KBM-7 (cell line): ENCODE data around the gene SARM1.
A peak's percentile ranks its signal among the peaks of the same experiment; 100 is the strongest.
"Not testable (repeated sequence)": the region's sequence is repeated elsewhere in the genome, so short reads cannot be mapped to it uniquely, and the experiment has no call there.

ENCODE experiments used
- DNase-seq: peaks from one replicate; pipeline ENCODE4 v3.0.0-alpha.2; 2015
- in situ Hi-C: fragments of 300-500 bp; cut with MboI; formaldehyde crosslinking; loops from 2 replicates; pipeline ENCODE4 v1.14.3; 2020; ENCODE audit warnings: low sequenced_read_pairs, low pct_unique_long_range_greater_than_20kb, mixed read lengths

SARM1 gene

DNA sequence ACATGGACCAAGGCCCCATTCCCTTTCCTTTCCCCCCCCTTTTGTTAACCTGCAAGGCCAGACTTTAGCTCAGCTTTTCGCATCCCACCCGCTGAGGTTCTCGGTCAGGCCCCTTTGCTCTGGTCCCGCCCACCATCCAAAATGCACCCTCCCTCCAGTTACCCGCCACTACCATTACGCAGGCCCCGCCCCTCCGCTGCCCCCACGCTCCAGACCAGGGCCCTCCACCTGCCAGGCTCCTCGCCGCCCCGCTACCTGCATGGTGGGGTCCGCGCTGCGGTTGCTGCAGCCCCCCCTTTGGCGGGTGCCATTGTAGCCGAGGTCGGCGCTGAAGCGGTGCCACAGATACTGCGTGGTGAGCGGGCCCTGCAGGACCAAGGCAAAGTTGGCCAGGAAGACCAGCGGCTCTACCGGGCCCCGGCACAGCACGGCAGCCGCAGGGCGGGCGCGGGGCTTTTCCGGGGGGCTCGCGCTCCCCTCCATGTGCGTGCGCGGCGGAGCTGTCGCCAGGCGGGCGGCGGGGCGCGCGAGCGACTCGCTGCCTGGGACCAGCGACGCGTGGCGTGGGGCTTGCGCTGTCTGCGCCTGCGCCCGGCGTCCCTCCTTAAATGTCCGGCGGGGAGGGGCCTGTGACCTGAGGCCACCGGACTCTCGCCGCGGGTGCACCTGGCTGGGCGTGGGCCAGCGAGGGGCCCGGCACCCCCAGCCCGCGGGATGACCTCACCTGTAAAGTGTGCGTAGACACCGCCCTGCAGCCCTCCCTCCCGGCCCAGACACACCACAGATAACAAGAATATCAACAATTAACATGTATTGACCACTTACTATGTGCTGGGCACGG, 34.4 kb downstream of the SARM1 start, which contains the start of gene SLC46A1:
Gene SLC46A1 (minus strand): TSS at position 581 of the 841 bp plus-strand sequence. CDS start 98 bp downstream, at position 483.
- in situ Hi-C loops: no loop called here
- DNase-seq: peak; percentile 34

DNA sequence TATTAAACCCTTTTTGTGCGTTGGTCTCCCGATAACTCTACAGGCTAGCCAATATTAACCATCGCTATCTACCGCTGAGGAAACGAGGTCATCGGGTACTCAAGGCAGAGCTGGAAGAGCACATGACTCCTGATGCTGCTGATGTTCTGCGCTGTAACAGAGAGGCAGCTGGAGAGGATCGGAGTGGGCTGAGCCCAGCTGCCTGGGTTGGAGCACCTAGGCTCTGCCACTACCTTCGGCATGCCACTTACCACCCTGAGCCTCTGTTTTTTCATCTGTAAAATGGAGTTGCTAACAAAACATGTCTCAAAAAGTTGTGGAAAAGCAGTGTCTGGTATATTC, 35.0 kb downstream of the SARM1 start:
- in situ Hi-C loops: no loop called here
- no peak for DNase-seq

DNA sequence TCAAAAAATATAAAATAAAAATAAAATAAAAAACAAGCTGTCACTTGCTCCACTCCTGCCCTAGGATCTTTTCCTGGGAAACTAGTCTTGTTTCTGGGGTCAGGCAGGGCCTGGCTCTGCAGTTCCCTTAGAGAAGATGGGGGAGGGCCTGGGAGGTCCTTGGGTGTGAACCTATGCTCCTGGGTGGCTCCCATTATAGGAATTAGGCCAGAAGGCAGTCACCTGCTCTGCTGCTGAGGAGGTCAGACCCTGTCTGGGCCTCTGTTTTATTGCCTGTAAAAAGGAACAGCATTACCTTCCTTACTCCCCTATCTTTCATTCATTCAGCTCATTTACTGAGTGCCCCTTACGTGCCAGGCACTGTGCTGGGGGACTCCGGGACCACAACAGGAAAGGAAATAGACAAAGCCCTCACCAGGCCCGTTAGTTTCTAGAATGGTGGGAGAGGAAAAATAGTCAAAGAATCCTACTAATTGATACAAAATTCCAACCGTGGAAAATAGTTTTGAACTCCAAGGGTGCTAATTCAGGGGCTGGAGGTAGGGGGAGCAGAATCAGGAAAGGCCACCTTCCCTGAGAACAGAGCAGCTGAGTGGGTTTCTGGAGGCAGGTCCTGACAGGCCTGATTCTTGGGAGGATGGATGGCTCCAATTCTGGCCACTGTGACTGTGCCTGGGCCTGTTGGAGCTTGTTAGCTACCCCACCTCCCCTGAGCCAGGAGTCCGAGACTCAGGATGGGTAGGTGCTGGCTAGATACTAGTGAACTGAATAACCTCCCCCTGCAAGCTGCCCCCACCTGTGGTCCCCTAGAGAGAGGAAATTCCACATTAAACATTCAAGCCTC, 35.9 kb downstream of the SARM1 start:
- no peak for DNase-seq
- in situ Hi-C loops: no loop called here

DNA sequence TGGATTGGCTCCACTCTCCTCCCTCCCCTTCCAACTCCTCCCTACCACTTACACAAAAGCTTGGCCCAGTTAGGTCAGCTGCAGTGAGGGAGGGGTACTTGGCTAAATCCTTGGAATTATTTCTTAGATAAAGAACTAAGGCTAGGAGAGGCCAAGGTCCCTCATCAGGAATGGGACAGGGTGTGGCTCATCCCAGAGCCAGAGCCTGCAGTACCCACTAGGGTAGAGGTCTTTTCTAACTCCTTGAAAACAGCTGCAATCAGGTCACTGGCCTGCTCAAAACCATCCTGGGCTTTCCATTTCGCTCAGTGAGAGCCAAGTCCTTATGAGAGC, 36.4 kb downstream of the SARM1 start:
- in situ Hi-C loops: no loop called here
- DNase-seq: no peak

DNA sequence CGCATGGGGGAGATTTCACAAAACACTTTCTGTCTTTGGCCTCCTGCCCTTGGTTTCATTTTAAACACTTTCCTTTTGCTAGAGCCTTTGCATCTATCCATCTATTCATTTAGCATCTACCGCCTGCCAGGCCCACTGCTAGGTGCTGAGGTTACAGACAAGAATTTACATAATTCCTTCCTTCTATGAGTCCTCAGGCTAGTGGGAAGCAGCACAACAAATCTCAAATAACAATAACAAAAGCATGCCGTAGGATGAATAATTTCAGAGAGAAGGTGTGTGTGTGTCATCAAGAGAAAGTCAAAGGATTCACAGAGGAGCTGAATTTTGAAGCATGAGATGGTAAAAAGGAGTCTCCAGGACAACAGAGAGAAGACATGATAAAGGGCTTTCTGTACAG, 40.6 kb downstream of the SARM1 start:
- no peak for DNase-seq
- in situ Hi-C loops: no loop called here

DNA sequence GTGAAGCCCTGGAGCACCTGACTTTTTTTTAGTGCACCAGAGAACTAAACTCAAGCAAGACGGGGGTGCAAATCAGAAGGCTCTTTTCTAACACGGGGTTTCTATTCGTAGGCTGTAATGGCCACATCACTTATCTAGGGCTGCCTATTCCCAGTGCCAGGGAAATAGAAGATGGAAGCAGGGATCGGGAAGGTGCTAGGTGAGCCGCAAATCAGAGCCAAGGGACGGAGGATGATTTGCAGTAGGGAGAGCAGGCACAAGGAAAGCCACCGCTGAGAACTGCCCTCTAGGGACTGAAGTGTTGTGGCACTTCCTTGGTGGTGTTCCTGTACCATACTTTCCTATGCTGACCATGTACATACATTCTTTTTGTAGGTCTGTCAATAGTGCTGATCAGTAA, 42.3 kb downstream of the SARM1 start:
- in situ Hi-C loops: no loop called here
- no peak for DNase-seq

DNA sequence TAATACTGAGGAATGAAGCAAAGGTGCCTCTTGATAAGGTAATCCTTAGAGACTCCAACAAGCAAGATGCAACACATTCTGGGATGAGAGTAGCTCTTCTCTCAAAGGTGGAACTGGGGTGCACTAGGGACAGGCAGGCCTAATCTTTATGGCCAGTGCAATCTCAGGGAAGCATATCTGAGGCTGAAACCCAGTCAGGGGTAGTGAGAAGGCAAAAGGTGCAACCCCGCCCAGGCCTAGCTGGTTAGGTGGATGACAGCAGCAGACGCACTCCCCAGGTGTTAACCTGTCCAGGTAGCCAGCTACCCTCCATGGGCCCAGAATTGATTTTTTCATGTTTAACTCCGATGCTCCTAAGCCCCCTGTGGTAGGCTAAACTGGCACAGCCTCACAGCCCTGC, 44.4 kb downstream of the SARM1 start:
- in situ Hi-C loops: no loop called here

DNA sequence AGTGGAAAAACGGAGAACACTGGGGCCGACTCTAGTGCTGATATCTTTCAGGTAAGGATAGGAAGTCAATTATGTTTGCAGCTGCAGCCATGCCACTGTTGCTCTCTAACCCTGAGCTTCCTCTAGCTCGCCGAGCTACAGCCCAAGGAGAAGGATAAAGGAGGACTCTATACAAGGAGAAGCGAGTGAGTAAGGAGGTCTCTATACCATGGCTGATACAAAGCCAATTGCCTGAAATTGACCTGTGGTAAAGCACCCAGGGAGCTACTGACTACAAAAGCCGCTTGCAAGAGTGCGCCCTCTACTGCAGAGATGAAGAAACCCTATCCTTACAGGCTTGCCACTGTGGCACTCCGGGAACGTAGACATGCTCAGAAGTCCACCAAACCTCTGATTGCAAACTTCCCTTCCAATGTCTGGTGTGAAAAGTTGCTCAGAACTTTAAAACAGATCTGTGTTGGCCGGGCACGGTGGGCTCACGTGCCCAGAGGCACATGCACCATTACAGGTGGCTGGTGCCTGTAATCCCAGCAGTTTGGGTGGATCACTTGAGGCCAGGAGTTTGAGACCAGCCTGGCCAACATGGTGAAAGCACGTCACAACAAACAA, 45.3 kb downstream of the SARM1 start:
- in situ Hi-C loops: no loop called here
- peak; percentile 67 for DNase-seq

More for the DNA sequence above, 44.4 kb downstream of the SARM1 start:
- DNase-seq: no peak

DNA sequence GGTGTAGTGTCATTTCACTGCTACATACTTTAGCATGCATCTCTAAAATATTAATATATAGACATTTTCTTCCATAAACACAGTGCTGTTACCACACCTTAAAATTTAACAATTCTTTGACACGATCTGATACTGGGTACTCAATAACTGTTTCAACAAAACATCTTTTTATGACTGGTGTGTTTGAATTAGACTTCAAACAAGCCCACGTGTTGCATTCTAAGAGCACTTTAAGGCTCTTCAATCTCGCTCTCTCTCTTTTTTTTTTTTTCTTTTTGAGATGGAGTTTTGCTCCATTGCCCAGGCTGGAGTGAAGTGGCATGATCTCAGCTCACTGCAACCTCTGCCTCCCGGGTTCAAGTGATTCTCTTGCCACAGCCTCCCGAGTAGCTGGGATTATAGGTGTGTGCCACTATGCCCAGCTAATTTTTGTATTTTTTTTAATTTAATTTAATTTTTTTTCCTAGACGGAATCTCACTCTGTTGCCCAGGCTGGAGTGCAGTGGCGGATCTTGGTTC, 50.4 kb downstream of the SARM1 start:
- no peak for DNase-seq
- in situ Hi-C loops: no loop called here

DNA sequence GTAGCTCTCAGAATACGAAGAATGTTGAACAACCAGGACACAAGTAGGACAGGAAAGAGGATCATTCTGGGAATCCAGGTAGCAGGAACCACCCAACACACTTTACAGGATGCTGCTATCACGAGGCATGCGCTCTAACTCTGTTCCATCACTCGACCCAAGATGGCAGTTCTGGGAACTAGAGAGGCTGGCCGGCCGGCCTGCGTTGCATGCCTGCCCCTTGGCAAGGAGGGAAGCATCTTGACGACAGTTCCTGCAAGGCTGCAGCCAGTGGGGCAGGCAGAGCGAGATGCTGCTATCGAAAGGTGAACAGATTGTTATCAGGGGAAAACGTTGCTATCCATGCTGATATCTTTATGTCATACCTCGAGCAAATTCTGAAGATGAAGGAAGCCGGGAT, 53.7 kb downstream of the SARM1 start:
- in situ Hi-C loops: no loop called here
- DNase-seq: no peak

DNA sequence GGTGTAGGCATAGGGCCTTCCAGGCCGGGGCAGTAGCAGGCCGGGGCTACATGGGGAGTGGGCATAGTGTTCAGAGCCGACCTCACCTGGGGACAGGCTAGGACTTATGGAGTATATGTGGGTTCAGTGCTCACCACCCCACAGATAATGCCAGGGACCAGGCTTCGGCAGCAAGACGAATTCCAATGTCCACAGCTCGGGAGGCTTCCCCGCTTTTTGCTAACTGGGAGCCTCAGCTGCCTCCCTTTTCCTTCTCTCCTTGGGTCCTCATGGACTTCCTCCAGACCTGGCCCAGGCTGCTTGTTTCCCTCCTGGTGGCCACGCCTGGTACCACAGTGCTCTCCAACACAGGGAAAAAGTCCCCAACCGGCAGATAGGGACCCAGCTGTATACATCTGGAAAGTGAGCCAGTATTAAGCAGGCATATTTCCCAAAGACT, 54.6 kb downstream of the SARM1 start:
- DNase-seq: peak; percentile 27
- in situ Hi-C loops: no loop called here

DNA sequence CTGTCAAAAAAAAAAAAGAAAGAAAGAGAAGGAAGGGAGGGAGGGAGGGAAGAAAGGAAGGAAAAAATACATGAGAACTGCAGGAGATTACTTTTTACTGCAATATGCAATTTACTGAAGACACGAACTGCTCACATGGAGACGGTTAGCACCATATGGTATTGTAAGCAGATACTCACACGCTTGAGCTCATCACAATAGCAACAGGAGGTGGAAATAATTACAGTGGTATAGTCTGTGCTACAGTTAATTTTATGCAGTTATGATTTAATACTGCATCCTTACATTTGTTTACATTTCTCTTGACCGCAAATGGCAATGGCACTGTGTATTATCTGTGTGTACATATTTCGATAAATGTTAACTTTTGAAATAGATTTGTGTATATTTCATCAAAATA, 55.9 kb downstream of the SARM1 start:
- in situ Hi-C loops: no loop called here
- DNase-seq: no peak

DNA sequence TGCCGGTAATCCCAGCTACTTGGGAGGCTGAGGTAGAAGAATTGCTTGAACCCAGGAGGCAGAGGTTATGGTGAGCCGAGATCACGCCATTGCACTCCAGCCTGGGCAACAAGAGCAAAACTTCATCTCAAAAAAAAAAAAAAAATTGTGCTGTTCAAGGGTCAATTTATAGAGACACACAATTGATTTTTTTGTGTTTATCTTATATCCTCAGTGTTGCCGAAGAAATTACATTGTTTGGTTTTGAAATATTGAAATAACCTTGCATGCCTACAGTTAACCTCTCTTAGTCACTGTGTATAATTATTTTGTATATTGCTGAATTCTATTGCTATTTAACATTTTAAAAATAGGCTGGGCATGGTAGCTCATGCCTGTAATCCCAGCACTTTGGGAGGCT, 56.5 kb downstream of the SARM1 start:
- DNase-seq, in situ Hi-C loops: not testable (repeated sequence)

DNA sequence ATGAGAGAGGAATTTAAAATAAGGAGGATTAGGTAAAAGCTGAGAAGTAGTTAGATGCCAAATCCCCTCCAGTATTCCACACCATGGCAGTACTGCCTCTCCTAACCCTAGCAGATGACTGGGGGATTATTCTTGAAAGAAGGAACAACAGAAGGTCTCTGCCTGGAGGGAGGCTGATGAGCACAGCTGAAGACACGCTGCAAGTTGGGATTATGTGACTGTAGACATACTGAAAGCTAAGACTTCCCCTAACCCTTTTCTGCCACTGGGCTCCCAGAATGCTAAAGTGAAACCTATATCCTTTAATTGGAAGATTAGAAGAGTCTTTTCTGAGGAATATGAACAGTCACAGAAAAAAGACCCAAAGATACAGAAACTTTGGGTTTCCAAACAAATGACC, 62.2 kb downstream of the SARM1 start:
- in situ Hi-C loops: no loop called here
- DNase-seq: no peak

DNA sequence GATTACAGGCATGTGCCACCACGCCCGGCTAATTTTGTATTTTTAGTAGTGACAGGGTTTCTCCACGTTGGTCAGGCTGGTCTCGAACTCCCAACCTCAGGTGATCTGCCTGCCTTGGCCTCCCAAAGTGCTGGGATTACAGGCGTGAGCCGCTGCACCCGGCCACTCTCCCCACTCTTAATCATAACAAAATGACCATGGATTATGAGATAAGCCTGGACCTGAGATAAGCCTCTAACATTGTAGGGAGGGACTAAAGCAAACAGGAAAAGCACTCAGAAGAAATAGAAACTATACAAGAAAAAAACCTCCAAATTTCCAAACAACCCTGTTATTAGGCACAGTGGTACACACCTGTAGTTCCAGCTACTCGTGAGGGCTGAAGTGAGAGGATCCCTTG, 62.8 kb downstream of the SARM1 start:
- in situ Hi-C loops, DNase-seq: not testable (repeated sequence)

DNA sequence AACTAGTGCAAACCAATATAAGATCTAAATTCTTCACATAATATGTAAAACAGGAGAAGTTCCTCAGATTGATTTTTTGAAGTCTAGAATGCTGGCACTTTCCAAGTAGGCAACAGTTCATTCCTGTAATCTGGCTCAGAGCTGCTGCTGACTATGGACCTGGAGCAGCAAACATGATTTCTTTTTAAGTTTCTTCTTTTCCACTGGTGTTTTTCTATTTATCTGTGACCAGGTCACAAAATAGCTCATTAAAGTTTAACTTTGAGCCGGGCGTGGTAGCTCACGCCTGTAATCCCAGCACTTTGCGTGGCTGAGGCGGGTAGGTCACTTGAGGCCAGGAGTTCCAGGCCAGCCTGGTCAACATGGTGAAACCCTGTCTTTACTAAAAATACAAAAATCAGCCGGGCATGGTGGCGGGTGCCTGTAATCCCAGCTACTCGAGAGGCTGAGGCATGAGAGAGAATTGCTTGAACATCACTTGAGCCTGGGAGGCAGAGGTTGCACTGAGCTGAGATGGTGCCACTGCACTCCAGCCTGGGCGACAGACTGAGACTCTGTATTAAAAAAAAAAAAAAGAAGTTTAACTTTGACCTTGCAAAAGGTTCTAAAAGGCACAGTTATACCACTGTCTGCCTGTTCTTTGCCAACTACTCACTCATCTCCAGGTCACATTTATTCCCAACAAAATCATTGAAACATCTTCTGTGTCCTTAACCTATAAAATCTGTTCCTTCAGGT, 72.6 kb downstream of the SARM1 start:
- in situ Hi-C loops: no loop called here
- DNase-seq: no peak

DNA sequence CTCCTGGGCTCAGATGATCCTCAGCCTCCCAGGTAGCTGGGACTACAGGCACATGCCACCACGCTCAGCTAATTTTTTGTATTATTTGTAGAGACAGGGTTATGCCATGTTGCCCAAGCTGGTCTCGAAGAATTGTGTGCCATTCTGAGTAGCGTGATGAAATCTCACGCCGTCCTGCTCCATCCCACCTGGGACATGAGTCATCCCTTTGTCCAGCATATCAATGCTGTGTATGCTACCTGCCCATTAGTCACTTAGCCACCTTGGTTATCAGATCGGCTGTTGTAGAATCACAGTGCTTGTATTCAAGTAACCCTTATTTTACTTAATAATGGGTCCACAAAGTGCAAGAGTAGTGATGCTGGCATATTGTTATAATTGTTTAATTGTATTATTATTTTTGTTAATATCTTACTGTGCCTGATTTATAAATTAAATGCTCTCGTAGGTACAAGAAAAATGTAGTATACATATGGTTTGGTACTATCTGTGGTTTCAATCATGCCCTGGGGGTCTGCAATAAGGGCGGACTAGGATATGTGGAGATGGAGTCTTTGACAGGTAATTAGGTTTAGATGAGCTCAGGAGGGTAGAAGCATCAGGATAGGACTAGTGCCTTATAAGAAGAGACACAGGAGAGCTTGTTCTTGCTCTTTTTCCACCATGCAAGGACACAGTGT, 75.4 kb downstream of the SARM1 start:
- no peak for DNase-seq
- in situ Hi-C loops: no loop called here

DNA sequence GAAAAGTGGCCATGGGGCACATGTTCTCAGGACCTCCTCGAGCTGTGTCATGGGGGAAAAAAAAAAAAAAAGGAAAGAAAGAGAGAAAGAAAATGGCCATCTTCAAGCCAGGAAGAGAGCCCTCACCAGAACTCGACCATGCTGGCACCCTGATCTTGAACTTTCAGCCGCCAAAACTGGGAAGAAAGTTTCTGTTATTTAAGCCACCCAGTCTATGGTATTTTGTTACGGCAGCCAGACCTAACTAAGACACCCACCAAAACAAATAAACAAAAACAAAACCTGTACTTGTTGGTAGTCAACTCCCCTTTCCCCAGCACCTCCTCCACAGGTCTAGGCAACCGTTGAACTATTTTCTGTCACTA, 75.9 kb downstream of the SARM1 start:
- no peak for DNase-seq
- in situ Hi-C loops: no loop called here

DNA sequence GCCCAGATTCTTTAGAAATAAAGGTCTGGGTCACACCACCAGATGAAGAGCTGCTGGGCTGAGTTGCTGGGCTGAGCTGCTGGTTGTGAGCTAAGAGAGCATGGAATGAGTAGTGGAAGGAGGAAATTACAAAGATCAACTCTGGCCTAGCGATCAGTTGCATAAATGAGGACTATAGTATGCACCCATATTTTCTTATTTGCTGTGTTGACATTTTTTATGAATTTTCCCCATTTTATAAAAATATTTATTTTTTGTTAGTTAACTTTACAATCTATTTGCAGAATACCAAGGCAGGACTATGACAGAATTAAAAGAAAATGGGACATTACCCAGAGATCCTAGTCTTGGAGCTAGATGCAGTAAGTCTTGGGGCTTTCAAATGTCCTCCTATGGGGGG, 78.4 kb downstream of the SARM1 start:
- in situ Hi-C loops: no loop called here
- DNase-seq: no peak
